DOHH2 (cell line): Measurements from ENCODE around the gene TBC1D20.

ENCODE experiments used
- H3F3A ChIP-seq: fragments of 200-600 bp; sonication (generic), shearing (Covaris generic); 2 replicates; pipeline ENCODE4 v1.6.0; 2016; ENCODE audit warnings: antibody characterized with exemption, mild to moderate bottlenecking; ENCODE audit not compliant: control insufficient read depth, insufficient read depth
- H3K27ac ChIP-seq: fragments of 200-600 bp; sonication (generic); 2 replicates; pipeline ENCODE4 v1.5.1; 2014; ENCODE audit warnings: low read depth, mild to moderate bottlenecking, low read length, moderate library complexity
- H3K27me3 ChIP-seq: fragments of 200-600 bp; sonication (generic); 2 replicates; pipeline ENCODE4 v1.6.1; 2014; ENCODE audit warnings: mild to moderate bottlenecking, low read length, mixed read lengths; ENCODE audit not compliant: control insufficient read depth
- H3K36me3 ChIP-seq: fragments of 200-600 bp; sonication (generic); 2 replicates; pipeline ENCODE4 v1.6.1; 2014; ENCODE audit warnings: mild to moderate bottlenecking, low read length, moderate library complexity, mixed read lengths; ENCODE audit not compliant: control insufficient read depth
- H3K4me1 ChIP-seq: fragments of 200-600 bp; sonication (generic); 2 replicates; pipeline ENCODE4 v1.6.1; 2014; ENCODE audit warnings: mild to moderate bottlenecking, low read length, mixed read lengths; ENCODE audit not compliant: control insufficient read depth
- H3K4me2 ChIP-seq: fragments of 200-600 bp; sonication (generic); 2 replicates; pipeline ENCODE4 v1.6.0; 2014; ENCODE audit warnings: mild to moderate bottlenecking, low read length, moderate library complexity
- H3K4me3 ChIP-seq: fragments of 200-600 bp; sonication (generic); 2 replicates; pipeline ENCODE4 v1.5.1; 2014; ENCODE audit warnings: mild to moderate bottlenecking, low read length, mixed read lengths
- H3K79me2 ChIP-seq: fragments of 200-600 bp; sonication (generic); 2 replicates; pipeline ENCODE4 v1.6.1; 2014; ENCODE audit warnings: mild to moderate bottlenecking, low read length, mixed read lengths; ENCODE audit not compliant: control insufficient read depth
- H3K9me2 ChIP-seq: fragments of 200-600 bp; sonication (generic); replicated peaks from 2 replicates; pipeline ENCODE4 v1.6.1; 2014; ENCODE audit warnings: mild to moderate bottlenecking, low read length, mixed read lengths; ENCODE audit not compliant: control insufficient read depth
- H3K9me3 ChIP-seq: fragments of 200-600 bp; sonication (generic); 2 replicates; pipeline ENCODE4 v1.6.1; 2014; ENCODE audit warnings: antibody characterized with exemption, low read length, mixed read lengths; ENCODE audit not compliant: control insufficient read depth, insufficient read depth
- H4K20me1 ChIP-seq: fragments of 200-600 bp; sonication (generic); 2 replicates; pipeline ENCODE4 v1.6.0; 2014; ENCODE audit warnings: low read depth, mild to moderate bottlenecking, antibody characterized with exemption, low read length, moderate library complexity; ENCODE audit not compliant: control insufficient read depth, insufficient read depth
- EZH2phosphoT487 ChIP-seq: fragments of 200-600 bp; sonication (generic); IDR thresholded peaks from 2 replicates; pipeline ENCODE4 v1.6.1; 2017; ENCODE audit warnings: borderline replicate concordance, mild to moderate bottlenecking, antibody characterized with exemption, low read length, moderate library complexity, mixed read lengths
- TF ChIP-seq, protein P1 (sequence below): fragments of 200-600 bp; sonication (generic); IDR thresholded peaks from one replicate; pipeline ENCODE4 v1.5.1; 2014; ENCODE audit warnings: antibody characterized with exemption, mild to moderate bottlenecking, low read depth, low read length; ENCODE audit not compliant: poor library complexity, severe bottlenecking

The TBC1D20 gene

DNA sequence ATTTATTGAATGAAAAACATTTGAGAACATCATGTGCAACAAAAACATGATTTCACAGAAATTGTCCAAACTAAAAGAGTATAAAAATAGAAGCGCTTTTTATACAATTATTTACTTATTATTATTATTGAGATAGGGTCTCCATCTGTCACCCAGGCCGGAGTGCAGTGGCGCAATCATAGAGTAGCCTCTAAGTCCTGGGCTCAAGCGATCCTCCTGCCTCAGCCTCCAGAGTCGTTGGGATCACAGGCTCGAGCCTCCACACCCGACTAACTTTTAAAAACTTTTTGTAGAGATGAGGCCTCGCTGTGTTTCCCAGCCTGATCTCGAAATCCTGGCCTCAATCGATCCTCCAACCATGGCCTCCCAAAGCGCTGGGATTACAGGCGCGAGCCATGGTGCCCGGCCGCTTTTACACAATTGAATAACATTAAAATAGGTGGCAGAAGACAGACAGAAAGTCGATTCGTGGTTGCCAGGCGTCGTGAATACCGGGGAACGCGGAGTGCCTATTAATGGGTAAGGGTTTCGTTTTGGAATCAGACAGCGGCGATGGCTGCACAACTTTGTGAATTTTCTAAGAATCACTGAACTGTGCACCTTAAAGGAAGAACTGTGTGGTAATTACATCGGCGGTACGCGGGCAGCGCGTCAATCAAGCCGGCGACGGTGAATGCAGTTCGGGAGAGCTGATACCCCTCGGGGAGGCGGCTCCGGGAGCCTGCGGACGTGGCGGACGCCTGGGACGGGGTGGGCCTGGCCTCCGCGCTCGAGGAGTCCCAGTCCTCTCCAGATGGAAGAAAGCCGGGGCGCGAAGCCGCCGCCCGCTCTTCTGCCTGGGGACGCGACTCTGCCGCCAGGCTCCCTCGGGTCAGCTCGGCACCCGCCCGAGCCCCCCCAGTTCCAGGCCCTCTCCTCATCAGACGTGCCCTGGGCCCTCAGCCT lies 807 bp downstream of the TBC1D20 start:
- H3K79me2 ChIP-seq: peaks cover 50% of the 10 kb centered on the region
- TF ChIP-seq EZH2phosphoT487: no peak
- TF ChIP-seq, protein P1, sequence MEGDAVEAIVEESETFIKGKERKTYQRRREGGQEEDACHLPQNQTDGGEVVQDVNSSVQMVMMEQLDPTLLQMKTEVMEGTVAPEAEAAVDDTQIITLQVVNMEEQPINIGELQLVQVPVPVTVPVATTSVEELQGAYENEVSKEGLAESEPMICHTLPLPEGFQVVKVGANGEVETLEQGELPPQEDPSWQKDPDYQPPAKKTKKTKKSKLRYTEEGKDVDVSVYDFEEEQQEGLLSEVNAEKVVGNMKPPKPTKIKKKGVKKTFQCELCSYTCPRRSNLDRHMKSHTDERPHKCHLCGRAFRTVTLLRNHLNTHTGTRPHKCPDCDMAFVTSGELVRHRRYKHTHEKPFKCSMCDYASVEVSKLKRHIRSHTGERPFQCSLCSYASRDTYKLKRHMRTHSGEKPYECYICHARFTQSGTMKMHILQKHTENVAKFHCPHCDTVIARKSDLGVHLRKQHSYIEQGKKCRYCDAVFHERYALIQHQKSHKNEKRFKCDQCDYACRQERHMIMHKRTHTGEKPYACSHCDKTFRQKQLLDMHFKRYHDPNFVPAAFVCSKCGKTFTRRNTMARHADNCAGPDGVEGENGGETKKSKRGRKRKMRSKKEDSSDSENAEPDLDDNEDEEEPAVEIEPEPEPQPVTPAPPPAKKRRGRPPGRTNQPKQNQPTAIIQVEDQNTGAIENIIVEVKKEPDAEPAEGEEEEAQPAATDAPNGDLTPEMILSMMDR: no peak
- H3K4me2 ChIP-seq: peak overlapping the region; percentile 68
- no peaks in the 10 kb centered on the region for H3K9me3 ChIP-seq
- peak overlapping the region; percentile 86 for H3K4me3 ChIP-seq
- no peaks in the 10 kb centered on the region for H3F3A ChIP-seq
- H3K9me2 ChIP-seq: no peaks in the 10 kb centered on the region
- H3K27ac ChIP-seq: no peak overlapping the region
- no peaks in the 10 kb centered on the region for H3K27me3 ChIP-seq
- H3K36me3 ChIP-seq: peaks cover 4% of the 10 kb centered on the region; the same call in 1 of the 2 replicates
- peaks cover 12% of the 10 kb centered on the region; the same call in 1 of the 2 replicates for H4K20me1 ChIP-seq
- peaks cover 28% of the 10 kb centered on the region for H3K4me1 ChIP-seq

DNA sequence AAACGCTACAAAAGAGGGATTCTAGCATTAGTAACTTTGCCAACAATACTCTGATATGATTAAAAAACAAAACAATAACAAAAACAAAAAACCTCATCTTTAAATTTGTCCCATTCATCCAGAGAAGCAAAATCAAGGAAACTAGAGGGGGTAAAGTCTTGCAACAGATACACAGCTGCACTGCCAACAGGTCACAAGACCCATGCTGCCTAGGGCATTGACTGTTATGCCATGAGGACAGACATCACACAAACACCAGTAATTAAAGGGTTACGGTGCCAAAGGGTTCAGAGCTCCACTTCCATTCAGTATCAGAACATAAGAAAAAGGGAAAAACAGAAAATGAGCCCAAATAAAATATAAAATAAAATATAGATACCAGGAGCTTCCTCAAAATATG lies 1.6 kb downstream of the TBC1D20 start:
- peaks cover 28% of the 10 kb centered on the region for H3K4me1 ChIP-seq
- no peak for TF ChIP-seq EZH2phosphoT487
- TF ChIP-seq, protein P1: no peak
- peak overlapping the region; percentile 68 for H3K4me2 ChIP-seq
- peaks cover 4% of the 10 kb centered on the region; the same call in 1 of the 2 replicates for H3K36me3 ChIP-seq
- peaks cover 55% of the 10 kb centered on the region for H3K79me2 ChIP-seq
- no peaks in the 10 kb centered on the region for H3F3A ChIP-seq
- no peak overlapping the region for H3K27ac ChIP-seq
- peak overlapping the region; percentile 8; the same call in 1 of the 2 replicates for H3K4me3 ChIP-seq
- H3K9me2 ChIP-seq: no peaks in the 10 kb centered on the region
- H3K9me3 ChIP-seq: no peaks in the 10 kb centered on the region
- no peaks in the 10 kb centered on the region for H3K27me3 ChIP-seq
- H4K20me1 ChIP-seq: peaks cover 12% of the 10 kb centered on the region; the same call in 1 of the 2 replicates

DNA sequence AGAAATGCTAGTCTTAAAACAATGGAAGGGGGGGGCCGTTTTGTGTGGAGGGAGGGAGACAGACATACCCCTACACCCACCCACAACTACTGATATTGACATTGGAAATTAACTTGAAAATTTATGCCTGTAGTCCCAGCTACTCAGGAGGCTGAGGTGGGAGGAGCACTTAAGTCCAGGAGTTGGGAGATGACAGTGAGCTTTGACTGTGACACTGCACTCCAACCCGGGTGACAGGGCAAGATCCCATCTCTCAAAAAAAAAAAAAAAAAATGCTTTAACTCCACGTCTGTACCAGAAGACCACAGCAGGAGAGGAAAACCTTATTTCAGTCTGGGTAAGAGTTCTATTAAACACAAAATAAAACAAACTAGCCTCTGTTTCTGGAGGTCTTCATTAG lies 2.2 kb downstream of the TBC1D20 start:
- H3K27me3 ChIP-seq: no peaks in the 10 kb centered on the region
- TF ChIP-seq, protein P1: no peak
- peaks cover 56% of the 10 kb centered on the region for H3K79me2 ChIP-seq
- H3K27ac ChIP-seq: no peak overlapping the region
- H4K20me1 ChIP-seq: peaks cover 12% of the 10 kb centered on the region; the same call in 1 of the 2 replicates
- H3K4me3 ChIP-seq: peak overlapping the region; percentile 8; the same call in 1 of the 2 replicates
- H3K9me2 ChIP-seq: no peaks in the 10 kb centered on the region
- H3K4me2 ChIP-seq: peak overlapping the region; percentile 68
- peaks cover 4% of the 10 kb centered on the region; the same call in 1 of the 2 replicates for H3K36me3 ChIP-seq
- H3K4me1 ChIP-seq: peaks cover 28% of the 10 kb centered on the region
- H3F3A ChIP-seq: no peaks in the 10 kb centered on the region
- H3K9me3 ChIP-seq: no peaks in the 10 kb centered on the region
